Measurements from ENCODE around the gene LLGL2.
A peak's percentile ranks its signal among the peaks of the same experiment; 100 is the strongest.

Gene LLGL2

DNA sequence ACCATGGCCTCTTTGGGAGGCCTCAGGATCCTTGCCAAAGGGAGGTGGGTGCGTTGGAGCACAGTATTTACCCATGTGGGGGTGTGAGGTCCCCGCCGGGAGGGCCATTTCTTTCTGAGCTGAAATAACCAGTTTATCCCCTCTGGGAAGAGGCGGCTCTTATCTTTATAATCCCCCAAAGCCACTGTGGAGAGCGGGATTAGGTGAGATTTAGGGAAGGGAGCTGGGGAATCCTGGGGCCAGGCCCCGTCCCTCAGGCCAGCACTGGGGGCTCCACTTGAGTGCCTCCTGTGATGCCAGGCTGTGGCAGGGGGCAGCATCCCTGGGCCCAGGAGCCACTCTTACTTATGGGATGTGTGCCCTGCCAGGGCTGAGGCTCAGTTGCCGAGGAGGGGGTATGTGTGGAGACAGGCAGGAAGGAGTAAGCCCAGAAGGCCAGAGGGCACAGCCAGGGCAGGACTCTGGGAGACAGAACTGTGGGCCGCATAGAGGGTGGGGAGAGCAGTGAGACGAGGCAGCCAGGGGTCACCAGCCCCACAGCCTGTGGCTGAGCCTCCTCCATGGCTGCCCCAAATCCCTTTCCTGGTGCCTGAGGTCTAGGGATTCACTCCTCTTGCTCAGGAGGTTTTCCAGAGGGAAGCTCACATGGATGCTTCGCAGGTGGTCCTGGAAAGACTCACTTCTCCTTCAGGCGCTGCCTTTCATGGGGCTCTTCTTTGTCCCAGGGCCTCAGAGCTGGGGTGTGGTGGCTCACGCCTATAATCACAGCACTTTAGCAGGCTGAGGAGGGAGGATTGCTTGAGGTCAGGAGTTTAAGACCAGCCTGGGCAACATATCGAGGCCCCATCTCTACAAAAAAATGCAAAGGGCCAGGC lies 44.1 kb upstream of the LLGL2 start:
- TF ChIP-seq GABPA (IDR thresholded peaks at IDR 0.05; ENCODE audit: low read depth) (no peak), SPI1 (IDR thresholded peaks at IDR 0.05; ENCODE audit: borderline replicate concordance, low read depth) (no peak)
- TF ChIP-seq, protein P1, sequence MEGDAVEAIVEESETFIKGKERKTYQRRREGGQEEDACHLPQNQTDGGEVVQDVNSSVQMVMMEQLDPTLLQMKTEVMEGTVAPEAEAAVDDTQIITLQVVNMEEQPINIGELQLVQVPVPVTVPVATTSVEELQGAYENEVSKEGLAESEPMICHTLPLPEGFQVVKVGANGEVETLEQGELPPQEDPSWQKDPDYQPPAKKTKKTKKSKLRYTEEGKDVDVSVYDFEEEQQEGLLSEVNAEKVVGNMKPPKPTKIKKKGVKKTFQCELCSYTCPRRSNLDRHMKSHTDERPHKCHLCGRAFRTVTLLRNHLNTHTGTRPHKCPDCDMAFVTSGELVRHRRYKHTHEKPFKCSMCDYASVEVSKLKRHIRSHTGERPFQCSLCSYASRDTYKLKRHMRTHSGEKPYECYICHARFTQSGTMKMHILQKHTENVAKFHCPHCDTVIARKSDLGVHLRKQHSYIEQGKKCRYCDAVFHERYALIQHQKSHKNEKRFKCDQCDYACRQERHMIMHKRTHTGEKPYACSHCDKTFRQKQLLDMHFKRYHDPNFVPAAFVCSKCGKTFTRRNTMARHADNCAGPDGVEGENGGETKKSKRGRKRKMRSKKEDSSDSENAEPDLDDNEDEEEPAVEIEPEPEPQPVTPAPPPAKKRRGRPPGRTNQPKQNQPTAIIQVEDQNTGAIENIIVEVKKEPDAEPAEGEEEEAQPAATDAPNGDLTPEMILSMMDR (IDR thresholded peaks at IDR 0.05; ENCODE audit: insufficient read depth, low read length), result no peak
- TF ChIP-seq, protein P2, sequence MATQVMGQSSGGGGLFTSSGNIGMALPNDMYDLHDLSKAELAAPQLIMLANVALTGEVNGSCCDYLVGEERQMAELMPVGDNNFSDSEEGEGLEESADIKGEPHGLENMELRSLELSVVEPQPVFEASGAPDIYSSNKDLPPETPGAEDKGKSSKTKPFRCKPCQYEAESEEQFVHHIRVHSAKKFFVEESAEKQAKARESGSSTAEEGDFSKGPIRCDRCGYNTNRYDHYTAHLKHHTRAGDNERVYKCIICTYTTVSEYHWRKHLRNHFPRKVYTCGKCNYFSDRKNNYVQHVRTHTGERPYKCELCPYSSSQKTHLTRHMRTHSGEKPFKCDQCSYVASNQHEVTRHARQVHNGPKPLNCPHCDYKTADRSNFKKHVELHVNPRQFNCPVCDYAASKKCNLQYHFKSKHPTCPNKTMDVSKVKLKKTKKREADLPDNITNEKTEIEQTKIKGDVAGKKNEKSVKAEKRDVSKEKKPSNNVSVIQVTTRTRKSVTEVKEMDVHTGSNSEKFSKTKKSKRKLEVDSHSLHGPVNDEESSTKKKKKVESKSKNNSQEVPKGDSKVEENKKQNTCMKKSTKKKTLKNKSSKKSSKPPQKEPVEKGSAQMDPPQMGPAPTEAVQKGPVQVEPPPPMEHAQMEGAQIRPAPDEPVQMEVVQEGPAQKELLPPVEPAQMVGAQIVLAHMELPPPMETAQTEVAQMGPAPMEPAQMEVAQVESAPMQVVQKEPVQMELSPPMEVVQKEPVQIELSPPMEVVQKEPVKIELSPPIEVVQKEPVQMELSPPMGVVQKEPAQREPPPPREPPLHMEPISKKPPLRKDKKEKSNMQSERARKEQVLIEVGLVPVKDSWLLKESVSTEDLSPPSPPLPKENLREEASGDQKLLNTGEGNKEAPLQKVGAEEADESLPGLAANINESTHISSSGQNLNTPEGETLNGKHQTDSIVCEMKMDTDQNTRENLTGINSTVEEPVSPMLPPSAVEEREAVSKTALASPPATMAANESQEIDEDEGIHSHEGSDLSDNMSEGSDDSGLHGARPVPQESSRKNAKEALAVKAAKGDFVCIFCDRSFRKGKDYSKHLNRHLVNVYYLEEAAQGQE (IDR thresholded peaks at IDR 0.05; ENCODE audit: insufficient replicate concordance, low read depth), result no peak
- no peak overlapping the region for H3K4me3 ChIP-seq (replicated peaks; ENCODE audit: insufficient read depth, low read length)
- no peak overlapping the region for H3K27ac ChIP-seq (replicated peaks)
- DNase-seq (ENCODE audit: low read depth in 1 of 2, low spot score in 1 of 2), result no peak
- H3K27me3 ChIP-seq (ENCODE audit: insufficient read depth, poor library complexity, severe bottlenecking), result no peaks in the 10 kb centered on the region

DNA sequence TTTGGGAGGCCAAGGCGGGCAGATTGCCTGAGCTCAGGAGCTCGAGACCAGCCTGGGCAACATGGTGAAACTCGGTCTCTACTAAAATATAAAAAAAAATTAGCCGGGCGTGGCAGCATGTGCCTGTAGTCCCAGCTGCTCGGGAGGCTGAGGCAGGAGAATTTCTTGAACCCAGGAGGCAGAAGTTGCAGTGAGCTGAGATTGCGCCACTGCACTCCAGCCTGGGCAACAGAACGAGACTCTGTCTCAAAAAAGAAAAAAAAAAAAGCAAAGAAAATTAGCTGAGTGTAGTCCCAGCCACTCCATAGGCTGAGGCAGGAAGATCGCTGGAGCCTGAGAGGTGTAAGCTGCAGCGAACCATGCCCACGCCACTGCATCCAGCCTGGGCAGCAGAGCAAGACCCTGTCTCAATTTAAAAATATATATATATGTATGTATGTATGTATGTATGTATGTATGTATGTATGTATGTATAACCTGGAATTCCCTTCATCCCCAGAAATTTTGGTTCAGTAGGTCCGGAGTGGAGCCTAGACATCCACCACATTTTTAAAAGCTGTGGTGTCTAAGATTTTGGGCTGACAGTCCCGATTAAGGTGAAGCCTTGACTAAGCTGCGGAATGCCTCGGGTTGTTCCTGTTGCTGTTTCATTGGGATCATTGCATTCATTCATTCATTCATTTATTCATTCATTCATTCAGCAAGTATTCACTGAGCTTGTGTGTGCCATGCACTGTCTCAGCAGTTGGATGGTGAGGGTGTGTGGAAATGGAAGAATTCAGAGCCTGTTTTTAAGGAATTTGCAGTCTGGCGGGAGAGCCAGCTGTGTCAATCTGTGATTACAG lies 43.2 kb upstream of the LLGL2 start:
- no peak for TF ChIP-seq POLR2AphosphoS5 (IDR thresholded peaks at IDR 0.05; ENCODE audit: low read depth)
- no peak for TF ChIP-seq GABPA (IDR thresholded peaks at IDR 0.05; ENCODE audit: low read depth)
- no peak for TF ChIP-seq SPI1 (IDR thresholded peaks at IDR 0.05; ENCODE audit: borderline replicate concordance, low read depth)
- TF ChIP-seq, protein P1 (IDR thresholded peaks at IDR 0.05; ENCODE audit: insufficient read depth, low read length), result no peak
- TF ChIP-seq, protein P2 (IDR thresholded peaks at IDR 0.05; ENCODE audit: insufficient replicate concordance, low read depth), result no peak
- Histone ChIP-seq H3K27me3 (ENCODE audit: insufficient read depth, poor library complexity, severe bottlenecking) (no peaks in the 10 kb centered on the region), H3K4me3 (replicated peaks; ENCODE audit: insufficient read depth, low read length) (no peak overlapping the region), H3K27ac (replicated peaks) (no peak overlapping the region)
- DNase-seq (ENCODE audit: low read depth in 1 of 2, low spot score in 1 of 2), result no peak

DNA sequence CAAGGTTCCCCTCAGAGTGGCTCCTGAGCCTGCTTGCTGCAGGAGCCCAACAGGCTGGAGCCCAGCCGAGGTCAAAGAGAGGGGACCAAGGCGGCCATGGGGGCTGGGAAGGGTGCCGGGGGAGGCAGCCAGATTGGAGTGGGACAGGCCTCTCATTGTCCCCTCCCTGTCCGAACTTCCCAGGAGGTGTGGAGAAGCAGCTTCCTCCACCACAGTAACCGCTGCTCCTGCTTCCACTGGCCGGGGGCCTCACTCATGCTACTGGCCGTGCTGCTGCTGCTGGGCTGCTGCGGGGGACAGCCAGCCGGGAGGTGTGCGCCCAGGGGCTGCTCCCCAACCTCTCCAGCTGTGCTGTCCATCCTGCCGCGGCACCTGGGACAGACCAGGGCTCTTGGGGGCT lies 39.8 kb upstream of the LLGL2 start:
- no peak for DNase-seq (ENCODE audit: low read depth in 1 of 2, low spot score in 1 of 2)
- Histone ChIP-seq H3K4me3 (replicated peaks; ENCODE audit: insufficient read depth, low read length) (no peak overlapping the region), H3K27me3 (ENCODE audit: insufficient read depth, poor library complexity, severe bottlenecking) (no peaks in the 10 kb centered on the region), H3K27ac (replicated peaks) (peak overlapping the region; percentile 79)
- no peak for TF ChIP-seq POLR2AphosphoS5 (IDR thresholded peaks at IDR 0.05; ENCODE audit: low read depth)
- TF ChIP-seq, protein P1 (IDR thresholded peaks at IDR 0.05; ENCODE audit: insufficient read depth, low read length), result no peak
- TF ChIP-seq, protein P2 (IDR thresholded peaks at IDR 0.05; ENCODE audit: insufficient replicate concordance, low read depth), result no peak
- TF ChIP-seq SPI1 (IDR thresholded peaks at IDR 0.05; ENCODE audit: borderline replicate concordance, low read depth), result no peak
- TF ChIP-seq GABPA (IDR thresholded peaks at IDR 0.05; ENCODE audit: low read depth), result no peak
